ENCODE measurements around the gene TRPM8. TPM values are rescaled to one million over a fixed set of nuclear protein-coding genes. Genes with fewer than 3 reads are reported as not detected.

TRPM8 gene
- total and polyA plus RNA-seq, 2 experiments from 2014 or later = 0.11 to 0.14 TPM

DNA sequence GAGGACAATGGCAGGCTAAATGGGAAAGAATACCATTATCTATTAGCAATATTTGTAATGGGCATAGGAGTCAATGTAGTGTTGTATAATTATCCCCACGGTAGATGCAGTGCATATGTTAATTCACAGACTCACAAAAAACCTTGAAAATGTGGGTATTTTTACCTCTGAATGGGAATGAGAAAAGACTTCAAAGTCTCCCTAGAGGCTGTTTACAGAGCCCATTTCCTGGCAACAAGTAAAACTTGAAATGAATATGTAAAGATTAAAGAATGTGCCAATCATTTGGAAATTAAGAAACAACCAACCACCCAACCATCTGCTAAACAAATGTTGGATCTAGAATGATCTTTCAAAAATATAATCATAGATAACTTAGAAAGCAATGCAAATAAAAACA lies 27.1 kb downstream of the TRPM8 start:
- ATAC-seq (no peak), DNase-seq (ENCODE audit: low spot score) (no peak)
- H3K36me3 ChIP-seq (ENCODE audit: insufficient read depth) = 0 out of 2 replicates have a peak, but pooled peaks cover 6% of the 10 kb centered on the region
- peaks cover 5% of the 10 kb centered on the region; the same call in 1 of the 3 replicates for H3K9me3 Mint-ChIP-seq
- no peak overlapping the region for H3K27ac Mint-ChIP-seq
- no peak overlapping the region for H3K4me2 ChIP-seq
- no peak overlapping the region for H3K4me3 ChIP-seq
- H3K27me3 ChIP-seq (ENCODE audit: insufficient read depth) = no peaks in the 10 kb centered on the region
- no peaks in the 10 kb centered on the region for H4K20me1 ChIP-seq (replicated peaks; ENCODE audit: insufficient read depth)
- no peaks in the 10 kb centered on the region for H3F3A ChIP-seq (replicated peaks; ENCODE audit: low read depth)
- H3K9me2 ChIP-seq (ENCODE audit: insufficient read depth) = 0 out of 2 replicates have a peak, but pooled peaks cover 7% of the 10 kb centered on the region
- no peak overlapping the region for H3K27ac ChIP-seq (ENCODE audit: low read depth)
- no peaks in the 10 kb centered on the region for H3K79me2 ChIP-seq (replicated peaks; ENCODE audit: insufficient read depth)
- H3K4me3 Mint-ChIP-seq = no peak overlapping the region
- no peaks in the 10 kb centered on the region; the same call in 2 of the 3 replicates for H3K36me3 Mint-ChIP-seq (ENCODE audit: low read depth)
- H3K4me1 ChIP-seq (ENCODE audit: insufficient read depth) = 0 out of 2 replicates have a peak, but pooled peaks cover 7% of the 10 kb centered on the region
- H3K27me3 Mint-ChIP-seq (ENCODE audit: insufficient read depth, low read depth, poor library complexity) = peaks cover under 1% of the 10 kb centered on the region
- H2AFZ ChIP-seq = no peak overlapping the region
- TF ChIP-seq ZNF114 (CRISPR knock-in tag; IDR thresholded peaks at IDR 0.05) (no peak), CREB1 (CRISPR knock-in tag; IDR thresholded peaks at IDR 0.05; ENCODE audit: low read depth) (no peak), EZH2phosphoT487 (IDR thresholded peaks at IDR 0.05; ENCODE audit: unreplicated experiment) (no peak), ZNF331 (CRISPR knock-in tag; IDR thresholded peaks at IDR 0.05; ENCODE audit: low read depth) (no peak), JUNB (IDR thresholded peaks at IDR 0.05; ENCODE audit: unreplicated experiment) (no peak), NANOG (IDR thresholded peaks at IDR 0.05; ENCODE audit: borderline replicate concordance) (no peak), STAT1 (IDR thresholded peaks at IDR 0.05; ENCODE audit: unreplicated experiment) (no peak), POLR2AphosphoS5 (IDR thresholded peaks at IDR 0.05; ENCODE audit: low read depth) (no peak), EZH2 (IDR thresholded peaks at IDR 0.05; ENCODE audit: low read depth, unreplicated experiment) (no peak)
- TF ChIP-seq, protein P1, sequence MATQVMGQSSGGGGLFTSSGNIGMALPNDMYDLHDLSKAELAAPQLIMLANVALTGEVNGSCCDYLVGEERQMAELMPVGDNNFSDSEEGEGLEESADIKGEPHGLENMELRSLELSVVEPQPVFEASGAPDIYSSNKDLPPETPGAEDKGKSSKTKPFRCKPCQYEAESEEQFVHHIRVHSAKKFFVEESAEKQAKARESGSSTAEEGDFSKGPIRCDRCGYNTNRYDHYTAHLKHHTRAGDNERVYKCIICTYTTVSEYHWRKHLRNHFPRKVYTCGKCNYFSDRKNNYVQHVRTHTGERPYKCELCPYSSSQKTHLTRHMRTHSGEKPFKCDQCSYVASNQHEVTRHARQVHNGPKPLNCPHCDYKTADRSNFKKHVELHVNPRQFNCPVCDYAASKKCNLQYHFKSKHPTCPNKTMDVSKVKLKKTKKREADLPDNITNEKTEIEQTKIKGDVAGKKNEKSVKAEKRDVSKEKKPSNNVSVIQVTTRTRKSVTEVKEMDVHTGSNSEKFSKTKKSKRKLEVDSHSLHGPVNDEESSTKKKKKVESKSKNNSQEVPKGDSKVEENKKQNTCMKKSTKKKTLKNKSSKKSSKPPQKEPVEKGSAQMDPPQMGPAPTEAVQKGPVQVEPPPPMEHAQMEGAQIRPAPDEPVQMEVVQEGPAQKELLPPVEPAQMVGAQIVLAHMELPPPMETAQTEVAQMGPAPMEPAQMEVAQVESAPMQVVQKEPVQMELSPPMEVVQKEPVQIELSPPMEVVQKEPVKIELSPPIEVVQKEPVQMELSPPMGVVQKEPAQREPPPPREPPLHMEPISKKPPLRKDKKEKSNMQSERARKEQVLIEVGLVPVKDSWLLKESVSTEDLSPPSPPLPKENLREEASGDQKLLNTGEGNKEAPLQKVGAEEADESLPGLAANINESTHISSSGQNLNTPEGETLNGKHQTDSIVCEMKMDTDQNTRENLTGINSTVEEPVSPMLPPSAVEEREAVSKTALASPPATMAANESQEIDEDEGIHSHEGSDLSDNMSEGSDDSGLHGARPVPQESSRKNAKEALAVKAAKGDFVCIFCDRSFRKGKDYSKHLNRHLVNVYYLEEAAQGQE (IDR thresholded peaks at IDR 0.05; ENCODE audit: unreplicated experiment) = no peak
- TF ChIP-seq, protein P2, sequence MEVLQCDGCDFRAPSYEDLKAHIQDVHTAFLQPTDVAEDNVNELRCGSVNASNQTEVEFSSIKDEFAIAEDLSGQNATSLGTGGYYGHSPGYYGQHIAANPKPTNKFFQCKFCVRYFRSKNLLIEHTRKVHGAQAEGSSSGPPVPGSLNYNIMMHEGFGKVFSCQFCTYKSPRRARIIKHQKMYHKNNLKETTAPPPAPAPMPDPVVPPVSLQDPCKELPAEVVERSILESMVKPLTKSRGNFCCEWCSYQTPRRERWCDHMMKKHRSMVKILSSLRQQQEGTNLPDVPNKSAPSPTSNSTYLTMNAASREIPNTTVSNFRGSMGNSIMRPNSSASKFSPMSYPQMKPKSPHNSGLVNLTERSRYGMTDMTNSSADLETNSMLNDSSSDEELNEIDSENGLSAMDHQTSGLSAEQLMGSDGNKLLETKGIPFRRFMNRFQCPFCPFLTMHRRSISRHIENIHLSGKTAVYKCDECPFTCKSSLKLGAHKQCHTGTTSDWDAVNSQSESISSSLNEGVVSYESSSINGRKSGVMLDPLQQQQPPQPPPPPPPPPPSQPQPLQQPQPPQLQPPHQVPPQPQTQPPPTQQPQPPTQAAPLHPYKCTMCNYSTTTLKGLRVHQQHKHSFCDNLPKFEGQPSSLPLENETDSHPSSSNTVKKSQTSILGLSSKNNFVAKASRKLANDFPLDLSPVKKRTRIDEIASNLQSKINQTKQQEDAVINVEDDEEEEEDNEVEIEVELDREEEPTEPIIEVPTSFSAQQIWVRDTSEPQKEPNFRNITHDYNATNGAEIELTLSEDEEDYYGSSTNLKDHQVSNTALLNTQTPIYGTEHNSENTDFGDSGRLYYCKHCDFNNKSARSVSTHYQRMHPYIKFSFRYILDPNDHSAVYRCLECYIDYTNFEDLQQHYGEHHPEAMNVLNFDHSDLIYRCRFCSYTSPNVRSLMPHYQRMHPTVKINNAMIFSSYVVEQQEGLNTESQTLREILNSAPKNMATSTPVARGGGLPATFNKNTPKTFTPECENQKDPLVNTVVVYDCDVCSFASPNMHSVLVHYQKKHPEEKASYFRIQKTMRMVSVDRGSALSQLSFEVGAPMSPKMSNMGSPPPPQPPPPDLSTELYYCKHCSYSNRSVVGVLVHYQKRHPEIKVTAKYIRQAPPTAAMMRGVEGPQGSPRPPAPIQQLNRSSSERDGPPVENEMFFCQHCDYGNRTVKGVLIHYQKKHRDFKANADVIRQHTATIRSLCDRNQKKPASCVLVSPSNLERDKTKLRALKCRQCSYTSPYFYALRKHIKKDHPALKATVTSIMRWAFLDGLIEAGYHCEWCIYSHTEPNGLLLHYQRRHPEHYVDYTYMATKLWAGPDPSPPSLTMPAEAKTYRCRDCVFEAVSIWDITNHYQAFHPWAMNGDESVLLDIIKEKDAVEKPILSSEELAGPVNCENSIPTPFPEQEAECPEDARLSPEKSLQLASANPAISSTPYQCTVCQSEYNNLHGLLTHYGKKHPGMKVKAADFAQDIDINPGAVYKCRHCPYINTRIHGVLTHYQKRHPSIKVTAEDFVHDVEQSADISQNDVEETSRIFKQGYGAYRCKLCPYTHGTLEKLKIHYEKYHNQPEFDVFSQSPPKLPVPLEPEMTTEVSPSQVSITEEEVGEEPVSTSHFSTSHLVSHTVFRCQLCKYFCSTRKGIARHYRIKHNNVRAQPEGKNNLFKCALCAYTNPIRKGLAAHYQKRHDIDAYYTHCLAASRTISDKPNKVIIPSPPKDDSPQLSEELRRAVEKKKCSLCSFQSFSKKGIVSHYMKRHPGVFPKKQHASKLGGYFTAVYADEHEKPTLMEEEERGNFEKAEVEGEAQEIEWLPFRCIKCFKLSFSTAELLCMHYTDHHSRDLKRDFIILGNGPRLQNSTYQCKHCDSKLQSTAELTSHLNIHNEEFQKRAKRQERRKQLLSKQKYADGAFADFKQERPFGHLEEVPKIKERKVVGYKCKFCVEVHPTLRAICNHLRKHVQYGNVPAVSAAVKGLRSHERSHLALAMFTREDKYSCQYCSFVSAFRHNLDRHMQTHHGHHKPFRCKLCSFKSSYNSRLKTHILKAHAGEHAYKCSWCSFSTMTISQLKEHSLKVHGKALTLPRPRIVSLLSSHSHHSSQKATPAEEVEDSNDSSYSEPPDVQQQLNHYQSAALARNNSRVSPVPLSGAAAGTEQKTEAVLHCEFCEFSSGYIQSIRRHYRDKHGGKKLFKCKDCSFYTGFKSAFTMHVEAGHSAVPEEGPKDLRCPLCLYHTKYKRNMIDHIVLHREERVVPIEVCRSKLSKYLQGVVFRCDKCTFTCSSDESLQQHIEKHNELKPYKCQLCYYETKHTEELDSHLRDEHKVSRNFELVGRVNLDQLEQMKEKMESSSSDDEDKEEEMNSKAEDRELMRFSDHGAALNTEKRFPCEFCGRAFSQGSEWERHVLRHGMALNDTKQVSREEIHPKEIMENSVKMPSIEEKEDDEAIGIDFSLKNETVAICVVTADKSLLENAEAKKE (CRISPR knock-in tag; IDR thresholded peaks at IDR 0.05) = no peak
- TF ChIP-seq, protein P3, sequence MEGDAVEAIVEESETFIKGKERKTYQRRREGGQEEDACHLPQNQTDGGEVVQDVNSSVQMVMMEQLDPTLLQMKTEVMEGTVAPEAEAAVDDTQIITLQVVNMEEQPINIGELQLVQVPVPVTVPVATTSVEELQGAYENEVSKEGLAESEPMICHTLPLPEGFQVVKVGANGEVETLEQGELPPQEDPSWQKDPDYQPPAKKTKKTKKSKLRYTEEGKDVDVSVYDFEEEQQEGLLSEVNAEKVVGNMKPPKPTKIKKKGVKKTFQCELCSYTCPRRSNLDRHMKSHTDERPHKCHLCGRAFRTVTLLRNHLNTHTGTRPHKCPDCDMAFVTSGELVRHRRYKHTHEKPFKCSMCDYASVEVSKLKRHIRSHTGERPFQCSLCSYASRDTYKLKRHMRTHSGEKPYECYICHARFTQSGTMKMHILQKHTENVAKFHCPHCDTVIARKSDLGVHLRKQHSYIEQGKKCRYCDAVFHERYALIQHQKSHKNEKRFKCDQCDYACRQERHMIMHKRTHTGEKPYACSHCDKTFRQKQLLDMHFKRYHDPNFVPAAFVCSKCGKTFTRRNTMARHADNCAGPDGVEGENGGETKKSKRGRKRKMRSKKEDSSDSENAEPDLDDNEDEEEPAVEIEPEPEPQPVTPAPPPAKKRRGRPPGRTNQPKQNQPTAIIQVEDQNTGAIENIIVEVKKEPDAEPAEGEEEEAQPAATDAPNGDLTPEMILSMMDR (conservative IDR thresholded peaks at IDR 0.05; ENCODE audit: low read depth in 2 of 2) = no peak
- TF ChIP-seq, protein P4, sequence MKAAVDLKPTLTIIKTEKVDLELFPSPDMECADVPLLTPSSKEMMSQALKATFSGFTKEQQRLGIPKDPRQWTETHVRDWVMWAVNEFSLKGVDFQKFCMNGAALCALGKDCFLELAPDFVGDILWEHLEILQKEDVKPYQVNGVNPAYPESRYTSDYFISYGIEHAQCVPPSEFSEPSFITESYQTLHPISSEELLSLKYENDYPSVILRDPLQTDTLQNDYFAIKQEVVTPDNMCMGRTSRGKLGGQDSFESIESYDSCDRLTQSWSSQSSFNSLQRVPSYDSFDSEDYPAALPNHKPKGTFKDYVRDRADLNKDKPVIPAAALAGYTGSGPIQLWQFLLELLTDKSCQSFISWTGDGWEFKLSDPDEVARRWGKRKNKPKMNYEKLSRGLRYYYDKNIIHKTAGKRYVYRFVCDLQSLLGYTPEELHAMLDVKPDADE (IDR thresholded peaks at IDR 0.05) = no peak
- no peaks in the 10 kb centered on the region; the same call in 2 of the 3 replicates for H3K4me1 Mint-ChIP-seq

All from GM23338 (cell line).